ENCODE results near the gene ALX1.

GRCh38 chr12:85348779-85349178 lies 68.8 kb downstream of the ALX1 start:
- no peak for TF ChIP-seq EZH2 (IDR thresholded peaks at IDR 0.05; ENCODE audit: insufficient read depth, poor library complexity, severe bottlenecking)
- no peak for TF ChIP-seq EZH2phosphoT487 (IDR thresholded peaks at IDR 0.05; ENCODE audit: insufficient read depth, low read depth)
